PFSK-1 (cell line): ENCODE data around the gene IMPG2.

ENCODE experiments used
- FOXP2 ChIP-seq: optimal IDR thresholded peaks from 2 replicates; pipeline ENCODE3; 2011; ENCODE audit warnings: borderline replicate concordance, control low read depth, inconsistent platforms; ENCODE audit not compliant: insufficient read depth; ENCODE audit errors: extremely low read length, extremely low read depth
- POLR2AphosphoS5 ChIP-seq: IDR thresholded peaks from 2 replicates; pipeline ENCODE4 v1.6.1; 2012; ENCODE audit warnings: low read depth, mild to moderate bottlenecking, control low read depth, low read length, moderate library complexity
- REST ChIP-seq, 2 experiments: IDR thresholded peaks; 2 replicates each; pipeline versions ENCODE4 v1.6.1 to v1.8.0; 2011 to 2012; ENCODE audit warnings: low read depth in 2 of 2, low read length in 2 of 2, control low read depth in 1 of 2, inconsistent platforms in 1 of 2, mild to moderate bottlenecking in 1 of 2, moderate library complexity in 1 of 2; ENCODE audit not compliant: insufficient read depth in 1 of 2
- SIN3A ChIP-seq: IDR thresholded peaks from 2 replicates; pipeline ENCODE4 v1.6.1; 2012; ENCODE audit warnings: mild to moderate bottlenecking, low read length, moderate library complexity, borderline replicate concordance; ENCODE audit not compliant: insufficient read depth
- TAF1 ChIP-seq: IDR thresholded peaks from 2 replicates; pipeline ENCODE4 v1.6.1; 2012; ENCODE audit warnings: low read length, control low read depth, borderline replicate concordance; ENCODE audit not compliant: insufficient read depth

IMPG2 gene

GRCh38 chr3:101217472-101218245 is 102.7 kb downstream of the IMPG2 start:
- TF ChIP-seq TAF1 (no peak), FOXP2 (no peak), SIN3A (no peak), POLR2AphosphoS5 (no peak)

GRCh38 chr3:101216710-101217465 is 103.5 kb downstream of the IMPG2 start:
- no peak for TF ChIP-seq TAF1
- no peak for TF ChIP-seq REST (IDR thresholded peaks at IDR 0.05; ENCODE audit: insufficient read depth in 1 of 2, low read depth in 2 of 2, low read length in 2 of 2)
- TF ChIP-seq FOXP2 = no peak
- TF ChIP-seq SIN3A = no peak
- TF ChIP-seq POLR2AphosphoS5 = no peak

GRCh38 chr3:101212730-101213129 is 107.6 kb downstream of the IMPG2 start:
- no peak for TF ChIP-seq FOXP2
- no peak for TF ChIP-seq TAF1
- TF ChIP-seq REST (IDR thresholded peaks at IDR 0.05; ENCODE audit: insufficient read depth in 1 of 2, low read depth in 2 of 2, low read length in 2 of 2) = no peak
- TF ChIP-seq POLR2AphosphoS5 = no peak
- no peak for TF ChIP-seq SIN3A

- TF ChIP-seq FOXP2 = no peak
- no peak for TF ChIP-seq REST (IDR thresholded peaks at IDR 0.05; ENCODE audit: insufficient read depth in 1 of 2, low read depth in 2 of 2, low read length in 2 of 2)
- TF ChIP-seq SIN3A = no peak
- no peak for TF ChIP-seq TAF1
- no peak for TF ChIP-seq POLR2AphosphoS5
These were observed 116.1 kb downstream of the IMPG2 start for GRCh38 chr3:101204246-101204645.

- TF ChIP-seq POLR2AphosphoS5 (no peak), FOXP2 (no peak), TAF1 (no peak), SIN3A (no peak), REST (IDR thresholded peaks at IDR 0.05; ENCODE audit: insufficient read depth in 1 of 2, low read depth in 2 of 2, low read length in 2 of 2) (no peak)
These were observed 117.0 kb downstream of the IMPG2 start for GRCh38 chr3:101203411-101203810.
